OCI-LY1 (cell line): Measurements from ENCODE around the gene CYP2A13.
"Not testable (repeated sequence)": the region's sequence is repeated elsewhere in the genome, so short reads cannot be mapped to it uniquely, and the experiment has no call there.

Experiments
- H2AFZ ChIP-seq: fragments of 200-600 bp; sonication (generic), shearing (Covaris generic); 2 replicates; pipeline ENCODE4 v1.6.0; 2014; ENCODE audit warnings: antibody characterized with exemption, mild to moderate bottlenecking, low read length
- H3F3A ChIP-seq: fragments of 200-600 bp; sonication (generic), shearing (Covaris generic); 2 replicates; pipeline ENCODE4 v1.6.0; 2014; ENCODE audit warnings: mild to moderate bottlenecking, antibody characterized with exemption, low read length, moderate library complexity; ENCODE audit not compliant: insufficient read depth
- H3K27ac ChIP-seq: fragments of 200-600 bp; sonication (generic); 2 replicates; pipeline ENCODE4 v1.5.1; 2014; ENCODE audit warnings: low read length, mixed run types, mild to moderate bottlenecking, low read depth; ENCODE audit not compliant: poor library complexity, severe bottlenecking
- H3K27me3 ChIP-seq: fragments of 200-600 bp; sonication (generic); 2 replicates; pipeline ENCODE4 v1.6.0; 2014; ENCODE audit warnings: antibody characterized with exemption, mild to moderate bottlenecking, low read length, moderate library complexity; ENCODE audit not compliant: insufficient read depth
- H3K36me3 ChIP-seq: fragments of 200-600 bp; sonication (generic); 2 replicates; pipeline ENCODE4 v1.6.1; 2014; ENCODE audit warnings: mild to moderate bottlenecking, antibody characterized with exemption, low read length, moderate library complexity, mixed read lengths; ENCODE audit not compliant: insufficient read depth
- H3K4me1 ChIP-seq: fragments of 200-600 bp; sonication (generic); 2 replicates; pipeline ENCODE4 v1.5.1; 2014; ENCODE audit warnings: mild to moderate bottlenecking, low read length, moderate library complexity; ENCODE audit not compliant: insufficient read depth, severe bottlenecking
- H3K4me2 ChIP-seq: fragments of 200-600 bp; sonication (generic), shearing (Covaris generic); 2 replicates; pipeline ENCODE4 v1.6.1; 2014; ENCODE audit warnings: low read length
- H3K4me3 ChIP-seq: fragments of 200-600 bp; sonication (generic); 2 replicates; pipeline ENCODE4 v1.5.1; 2014; ENCODE audit warnings: low read length, low read depth, mild to moderate bottlenecking, mixed read lengths; ENCODE audit not compliant: poor library complexity, severe bottlenecking
- H3K79me2 ChIP-seq: fragments of 200-600 bp; shearing (Covaris generic); 2 replicates; pipeline ENCODE4 v1.6.1; 2016; ENCODE audit warnings: mixed run types, low read length, mixed read lengths; ENCODE audit not compliant: insufficient read depth
- H3K9ac ChIP-seq: fragments of 200-600 bp; sonication (generic), shearing (Covaris generic); 2 replicates; pipeline ENCODE4 v1.6.1; 2014; ENCODE audit warnings: mild to moderate bottlenecking, low read length, mixed read lengths
- H3K9me2 ChIP-seq: fragments of 200-600 bp; sonication (generic), shearing (Covaris generic); 2 replicates; pipeline ENCODE4 v1.6.1; 2014; ENCODE audit warnings: low read depth, mild to moderate bottlenecking, low read length, mixed read lengths
- H3K9me3 ChIP-seq: fragments of 200-600 bp; shearing (Covaris generic); 2 replicates; pipeline ENCODE4 v1.6.1; 2014; ENCODE audit warnings: low read length, mixed read lengths
- H4K20me1 ChIP-seq: fragments of 200-600 bp; sonication (generic), shearing (Covaris generic); 2 replicates; pipeline ENCODE4 v1.6.0; 2016; ENCODE audit warnings: mild to moderate bottlenecking, low read length; ENCODE audit not compliant: insufficient read depth
- CTCF ChIP-seq: fragments of 200-600 bp; sonication (generic), shearing (Covaris generic); IDR thresholded peaks from 2 replicates; pipeline ENCODE4 v1.5.1; 2017; ENCODE audit warnings: mild to moderate bottlenecking, antibody characterized with exemption, low read length, moderate library complexity, mixed read lengths
- EZH2 ChIP-seq: fragments of 200-600 bp; sonication (generic), shearing (Covaris generic); IDR thresholded peaks from 2 replicates; pipeline ENCODE4 v1.8.0; 2017; ENCODE audit warnings: borderline replicate concordance, mixed run types, mild to moderate bottlenecking, antibody characterized with exemption, low read length, moderate library complexity, mixed read lengths

The CYP2A13 gene

GRCh38 chr19:41112728-41113290 lies 24.6 kb downstream of the CYP2A13 start:
- no peaks in the 10 kb centered on the region for H3K9me2 ChIP-seq
- no peak overlapping the region for H2AFZ ChIP-seq
- no peak overlapping the region for H3K9ac ChIP-seq
- H4K20me1 ChIP-seq: no peaks in the 10 kb centered on the region
- H3K79me2 ChIP-seq: no peaks in the 10 kb centered on the region
- no peaks in the 10 kb centered on the region for H3K9me3 ChIP-seq
- no peaks in the 10 kb centered on the region for H3K36me3 ChIP-seq
- no peaks in the 10 kb centered on the region; the same call in 1 of the 2 replicates for H3K27me3 ChIP-seq
- no peak overlapping the region for H3K4me3 ChIP-seq
- TF ChIP-seq CTCF (no peak), EZH2 (no peak)
- no peak overlapping the region for H3K4me2 ChIP-seq
- no peak overlapping the region for H3K27ac ChIP-seq
- H3K4me1 ChIP-seq: no peaks in the 10 kb centered on the region
- H3F3A ChIP-seq: no peaks in the 10 kb centered on the region

DNA sequence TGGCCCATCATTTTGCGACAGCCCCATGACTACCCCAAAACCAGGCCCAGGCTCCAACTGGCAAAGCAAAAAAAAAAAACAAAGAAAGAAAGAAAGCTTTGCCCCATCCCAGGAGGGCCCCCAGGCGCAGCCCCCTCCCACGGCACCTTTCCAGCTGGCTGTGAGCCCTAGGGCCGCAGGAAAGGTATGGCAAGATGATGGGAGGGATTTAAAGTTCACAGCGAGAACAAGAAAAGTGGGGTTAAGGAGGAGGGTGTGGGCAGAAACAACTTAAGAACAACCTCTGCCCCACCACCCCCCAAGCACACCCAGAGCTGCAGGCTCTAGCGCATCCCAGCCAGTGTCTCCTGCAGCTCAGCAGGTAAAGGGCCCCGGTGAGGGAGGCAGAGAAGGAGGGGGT lies 25.9 kb downstream of the CYP2A13 start, which contains the start of gene CYP2F1:
TSS of gene CYP2F1 (plus strand) at position 301 of the 400 bp plus-strand sequence. CDS start 1,757 bp downstream, outside the sequence.
- H3K79me2 ChIP-seq: no peaks in the 10 kb centered on the region
- H3K27ac ChIP-seq: no peak within 1 kb of the TSS
- H4K20me1 ChIP-seq: no peaks in the 10 kb centered on the region
- no peaks in the 10 kb centered on the region for H3K36me3 ChIP-seq
- no peak for TF ChIP-seq CTCF
- TF ChIP-seq EZH2: no peak
- no peaks in the 10 kb centered on the region for H3K4me1 ChIP-seq
- no peaks in the 10 kb centered on the region for H3F3A ChIP-seq
- H3K9me2 ChIP-seq: no peaks in the 10 kb centered on the region
- H3K27me3 ChIP-seq: no peaks in the 10 kb centered on the region; the same call in 1 of the 2 replicates
- H3K9ac ChIP-seq: no peak within 1 kb of the TSS
- no peak within 1 kb of the TSS for H3K4me3 ChIP-seq
- H3K4me2 ChIP-seq: no peak within 1 kb of the TSS
- no peaks in the 10 kb centered on the region for H3K9me3 ChIP-seq
- H2AFZ ChIP-seq: no peak within 1 kb of the TSS

- Histone ChIP-seq H2AFZ (no peak overlapping the region), H3K4me1 (no peaks in the 10 kb centered on the region), H3K27ac (no peak overlapping the region), H3F3A (no peaks in the 10 kb centered on the region), H3K9me2 (no peaks in the 10 kb centered on the region), H3K9ac (no peak overlapping the region), H3K4me2 (no peak overlapping the region), H3K27me3 (no peaks in the 10 kb centered on the region; the same call in 1 of the 2 replicates), H4K20me1 (no peaks in the 10 kb centered on the region), H3K79me2 (no peaks in the 10 kb centered on the region), H3K4me3 (no peak overlapping the region), H3K36me3 (no peaks in the 10 kb centered on the region), H3K9me3 (no peaks in the 10 kb centered on the region)
- no peak for TF ChIP-seq EZH2
- no peak for TF ChIP-seq CTCF
Measured at GRCh38 chr19:41116261-41116660, 28.0 kb downstream of the CYP2A13 start.

- not testable (repeated sequence) for H3K4me2 ChIP-seq, H3K4me3 ChIP-seq, H3K9me2 ChIP-seq, H3K27ac ChIP-seq, H3K79me2 ChIP-seq, H3K36me3 ChIP-seq, H4K20me1 ChIP-seq, H3K4me1 ChIP-seq, H3K9me3 ChIP-seq, H3K27me3 ChIP-seq, H3K9ac ChIP-seq, H2AFZ ChIP-seq, H3F3A ChIP-seq
Measured at GRCh38 chr19:41120929-41121911, 33.0 kb downstream of the CYP2A13 start.

- H3K9me2 ChIP-seq, H3F3A ChIP-seq, H3K9ac ChIP-seq, H3K9me3 ChIP-seq, H2AFZ ChIP-seq, H4K20me1 ChIP-seq, H3K4me1 ChIP-seq, H3K27ac ChIP-seq, H3K36me3 ChIP-seq, H3K4me3 ChIP-seq, H3K79me2 ChIP-seq, H3K27me3 ChIP-seq, H3K4me2 ChIP-seq: not testable (repeated sequence)
Measured at GRCh38 chr19:41122846-41123245, 34.6 kb downstream of the CYP2A13 start.
